CD14-positive monocyte (primary cell): ENCODE data around the gene BRAT1. TPM values are rescaled to one million over a fixed set of nuclear protein-coding genes. Genes with fewer than 3 reads are reported as not detected.
A peak's percentile ranks its signal among the peaks of the same experiment; 100 is the strongest.

ENCODE experiments used
- DNase-seq, 3 donors: peaks; one replicate each; pipeline ENCODE4 v3.0.0-alpha.2; 2011 to 2022
- H2AFZ ChIP-seq: 2 replicates; pipeline ENCODE4 v1.6.0; 2012; ENCODE audit warnings: mild to moderate bottlenecking, low read depth, low read length, inconsistent platforms; ENCODE audit not compliant: insufficient read depth, poor library complexity, severe bottlenecking
- H3K27ac ChIP-seq, 2 donors: 1 replicate in 1 of 2; 2 replicates in 1 of 2; pipeline ENCODE4 v1.5.1; 2012 to 2013; ENCODE audit warnings: low read length in 2 of 2, control low read depth in 1 of 2, inconsistent platforms in 1 of 2, low read depth in 1 of 2, mild to moderate bottlenecking in 1 of 2
- H3K27me3 ChIP-seq, 2 donors: one replicate each; pipeline versions ENCODE4 v1.6.0 to v1.6.1; 2011 to 2013; ENCODE audit warnings: low read length in 2 of 2; ENCODE audit not compliant: control insufficient read depth in 2 of 2, insufficient read depth in 2 of 2
- H3K36me3 ChIP-seq, 2 donors: replicated peaks in 1 of 2; 1 replicate in 1 of 2; 2 replicates in 1 of 2; pipeline versions ENCODE4 v1.5.1 to v1.6.1; 2012 to 2013; ENCODE audit warnings: low read length in 2 of 2, control low read depth in 1 of 2, inconsistent platforms in 1 of 2, mild to moderate bottlenecking in 1 of 2; ENCODE audit not compliant: insufficient read depth in 2 of 2, control insufficient read depth in 1 of 2
- H3K4me1 ChIP-seq, 2 donors: 1 replicate in 1 of 2; 2 replicates in 1 of 2; pipeline versions ENCODE4 v1.5.1 to v1.6.1; 2012 to 2013; ENCODE audit warnings: low read length in 2 of 2, control low read depth in 1 of 2, inconsistent platforms in 1 of 2, mild to moderate bottlenecking in 1 of 2, moderate library complexity in 1 of 2; ENCODE audit not compliant: insufficient read depth in 2 of 2, control insufficient read depth in 1 of 2
- H3K4me2 ChIP-seq: replicated peaks from 2 replicates; pipeline ENCODE3; 2012; ENCODE audit warnings: low read length, moderate library complexity, mild to moderate bottlenecking; ENCODE audit not compliant: poor library complexity, severe bottlenecking; ENCODE audit errors: extremely low read depth
- H3K4me3 ChIP-seq, 3 experiments: fragments of 200-600 bp in 1 of 3; sonication (generic) in 1 of 3; replicated peaks in 1 of 3; 1 replicate in 2 of 3; 2 replicates in 1 of 3; pipeline ENCODE4 v1.5.1; 2011 to 2013; ENCODE audit warnings: low read length in 3 of 3, mild to moderate bottlenecking in 3 of 3, control low read depth in 2 of 3, low read depth in 2 of 3, inconsistent platforms in 1 of 3, moderate library complexity in 1 of 3
- H3K79me2 ChIP-seq: 2 replicates; pipeline ENCODE4 v1.6.0; 2012; ENCODE audit warnings: mild to moderate bottlenecking, control low read depth, inconsistent platforms, low read length, moderate library complexity; ENCODE audit not compliant: insufficient read depth
- H3K9ac ChIP-seq: 2 replicates; pipeline ENCODE4 v1.6.0; 2017; ENCODE audit warnings: low read length, mild to moderate bottlenecking; ENCODE audit not compliant: insufficient read depth, poor library complexity, severe bottlenecking
- H3K9me3 ChIP-seq, 2 donors: replicated peaks in 1 of 2; 1 replicate in 1 of 2; 2 replicates in 1 of 2; pipeline versions ENCODE4 v1.5.1 to v1.6.1; 2012 to 2013; ENCODE audit warnings: low read length in 2 of 2, control low read depth in 1 of 2; ENCODE audit not compliant: control insufficient read depth in 1 of 2, insufficient read depth in 1 of 2
- H4K20me1 ChIP-seq: 2 replicates; pipeline ENCODE4 v1.6.0; 2012; ENCODE audit warnings: mild to moderate bottlenecking, low read length, control low read depth, moderate library complexity; ENCODE audit not compliant: insufficient read depth
- H3K27ac Mint-ChIP-seq, 7 donors: one replicate each; pipeline ENCODE4 v1.8.0; 2020; ENCODE audit warnings: mild to moderate bottlenecking in 7 of 7, mixed read lengths in 7 of 7, moderate library complexity in 6 of 7, inconsistent platforms in 2 of 7
- H3K27me3 Mint-ChIP-seq, 3 donors: one replicate each; pipeline ENCODE4 v1.8.0; 2021 to 2022; ENCODE audit warnings: low read depth in 3 of 3, mild to moderate bottlenecking in 3 of 3, mixed read lengths in 3 of 3, moderate library complexity in 3 of 3, inconsistent platforms in 1 of 3
- H3K36me3 Mint-ChIP-seq, 2 donors: one replicate each; pipeline ENCODE4 v1.8.0; 2020; ENCODE audit warnings: mixed read lengths in 2 of 2, inconsistent platforms in 1 of 2, mild to moderate bottlenecking in 1 of 2
- H3K4me1 Mint-ChIP-seq: one replicate; pipeline ENCODE4 v1.8.0; 2020; ENCODE audit warnings: mild to moderate bottlenecking, mixed read lengths
- H3K4me3 Mint-ChIP-seq, 2 donors: one replicate each; pipeline ENCODE4 v1.8.0; 2020; ENCODE audit warnings: mild to moderate bottlenecking in 2 of 2, mixed read lengths in 2 of 2, moderate library complexity in 1 of 2
- H3K9me3 Mint-ChIP-seq, 7 donors: one replicate each; pipeline ENCODE4 v1.8.0; 2020 to 2022; ENCODE audit warnings: mixed read lengths in 7 of 7, mild to moderate bottlenecking in 6 of 7, moderate library complexity in 6 of 7, inconsistent platforms in 2 of 7
- WGBS: methylation state at CpG from one replicate; pipeline ENCODE4 v1.1.5; 2013; ENCODE audit warnings: missing lambda C conversion rate; ENCODE audit not compliant: insufficient coverage; 5-methylcytosine and 5-hydroxymethylcytosine counted together
- intact Hi-C, 2 donors: fragments of 100-400 bp; cut with micrococcal nuclease; formaldehyde crosslinking; loops; one replicate each; pipeline versions ENCODE4 v1.15.0 to v1.15.1; 2023
- polyA plus RNA-seq, 3 donors: library from polyadenylated mRNA; depleted of rRNA in 1 of 3; unstranded in 2 of 3; stranded (reverse) in 1 of 3; fragments of 300-500 nt in 2 of 3; fragments of >200 nt in 1 of 3; fragmentation: Illumina TruSeq in 2 of 3; gene quantifications; 1 replicate in 2 of 3; 2 replicates in 1 of 3; pipeline ENCODE4 v1.2.3, GENCODE V29; 2012 to 2021
- TF ChIP-seq, protein P1 (sequence below): fragments of 200-600 bp; IDR thresholded peaks from one replicate; pipeline ENCODE4 v1.8.0; 2022; ENCODE audit warnings: antibody characterized with exemption, mild to moderate bottlenecking

Gene BRAT1
- polyA plus RNA-seq, 3 donors = 31.6 to 34.2 (median 32.5) TPM

- Histone ChIP-seq H3K9ac (no peak overlapping the region), H3K4me3 (no peak overlapping the region), H2AFZ (no peak overlapping the region), H3K4me2 (no peak overlapping the region), H3K9me3 (no peaks in the 10 kb centered on the region), H3K36me3 (peaks cover 24 to 50% of the 10 kb centered on the region in 2 donors), H4K20me1 (no peaks in the 10 kb centered on the region), H3K27me3 (no peaks in the 10 kb centered on the region), H3K4me1 (no peaks in the 10 kb centered on the region), H3K27ac (no peak overlapping the region), H3K79me2 (no peaks in the 10 kb centered on the region)
- Mint-ChIP-seq H3K27ac (no peak overlapping the region), H3K4me3 (no peak overlapping the region), H3K36me3 (peaks cover 52 to 65% of the 10 kb centered on the region in 2 donors), H3K27me3 (peaks cover 0 to 2% (median 0%) of the 10 kb centered on the region in 3 donors), H3K9me3 (peaks cover 0 to 1% (median 0%) of the 10 kb centered on the region in 7 donors), H3K4me1 (no peaks in the 10 kb centered on the region)
- no peak for DNase-seq
- TF ChIP-seq, protein P1, sequence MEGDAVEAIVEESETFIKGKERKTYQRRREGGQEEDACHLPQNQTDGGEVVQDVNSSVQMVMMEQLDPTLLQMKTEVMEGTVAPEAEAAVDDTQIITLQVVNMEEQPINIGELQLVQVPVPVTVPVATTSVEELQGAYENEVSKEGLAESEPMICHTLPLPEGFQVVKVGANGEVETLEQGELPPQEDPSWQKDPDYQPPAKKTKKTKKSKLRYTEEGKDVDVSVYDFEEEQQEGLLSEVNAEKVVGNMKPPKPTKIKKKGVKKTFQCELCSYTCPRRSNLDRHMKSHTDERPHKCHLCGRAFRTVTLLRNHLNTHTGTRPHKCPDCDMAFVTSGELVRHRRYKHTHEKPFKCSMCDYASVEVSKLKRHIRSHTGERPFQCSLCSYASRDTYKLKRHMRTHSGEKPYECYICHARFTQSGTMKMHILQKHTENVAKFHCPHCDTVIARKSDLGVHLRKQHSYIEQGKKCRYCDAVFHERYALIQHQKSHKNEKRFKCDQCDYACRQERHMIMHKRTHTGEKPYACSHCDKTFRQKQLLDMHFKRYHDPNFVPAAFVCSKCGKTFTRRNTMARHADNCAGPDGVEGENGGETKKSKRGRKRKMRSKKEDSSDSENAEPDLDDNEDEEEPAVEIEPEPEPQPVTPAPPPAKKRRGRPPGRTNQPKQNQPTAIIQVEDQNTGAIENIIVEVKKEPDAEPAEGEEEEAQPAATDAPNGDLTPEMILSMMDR = no peak
- WGBS = 91% methylated on average over 11 of the region's 24 CpGs
- intact Hi-C loops = no loop called here
Observed at GRCh38 chr7:2582006-2582735, 26.8 kb upstream of the BRAT1 start.

DNA sequence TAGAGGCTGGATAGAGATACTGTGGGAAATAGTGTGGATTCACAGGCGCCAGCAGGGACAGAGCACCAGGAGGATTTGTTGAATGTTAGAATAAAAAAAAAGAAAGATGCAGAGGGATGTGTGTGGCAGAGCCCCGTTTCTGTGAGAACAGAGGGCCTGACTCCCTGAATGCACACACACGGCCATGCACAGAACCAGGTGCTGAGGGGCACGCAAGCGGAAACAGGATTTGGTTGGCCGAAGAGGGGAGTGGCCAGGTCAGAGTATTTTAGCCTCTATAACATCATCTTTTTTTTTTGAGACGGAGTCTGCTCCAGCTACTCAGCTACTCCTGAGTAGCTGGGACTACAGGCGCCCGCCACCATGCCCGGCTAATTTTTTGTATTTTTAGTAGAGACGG lies 25.3 kb upstream of the BRAT1 start:
- Mint-ChIP-seq H3K27ac (peak overlapping the region in 1 of 7 donors; percentile 69), H3K4me3 (no peak overlapping the region), H3K27me3 (peaks cover 0 to 3% (median 0%) of the 10 kb centered on the region in 3 donors), H3K4me1 (no peaks in the 10 kb centered on the region), H3K9me3 (peaks cover 0 to 3% (median 0%) of the 10 kb centered on the region in 7 donors), H3K36me3 (peaks cover 53 to 67% of the 10 kb centered on the region in 2 donors)
- Histone ChIP-seq H3K4me1 (no peaks in the 10 kb centered on the region), H3K9me3 (no peaks in the 10 kb centered on the region), H3K36me3 (peaks cover 16 to 46% of the 10 kb centered on the region in 2 donors), H3K9ac (no peak overlapping the region), H3K4me2 (no peak overlapping the region), H3K27ac (no peak overlapping the region), H3K79me2 (no peaks in the 10 kb centered on the region), H3K27me3 (no peaks in the 10 kb centered on the region), H2AFZ (no peak overlapping the region), H3K4me3 (no peak overlapping the region), H4K20me1 (no peaks in the 10 kb centered on the region)
- intact Hi-C loops = no loop called here
- no peak for DNase-seq
- 98% methylated on average over 4 of the region's 11 CpGs for WGBS
- TF ChIP-seq, protein P1 = no peak
